Astrocyte (in vitro differentiated cells and primary cell): Measurements from ENCODE around the gene TMED10. TPM values are rescaled to one million over a fixed set of nuclear protein-coding genes. Genes with fewer than 3 reads are reported as not detected.
"Not testable (repeated sequence)": the region's sequence is repeated elsewhere in the genome, so short reads cannot be mapped to it uniquely, and the experiment has no call there.

Source experiments
- DNase-seq: peaks from one replicate; pipeline ENCODE4 v3.0.0-alpha.2; 2010; ENCODE audit warnings: low read depth
- FAIRE-seq: peaks from 2 replicates; lab custom pipeline; 2011; peaks lifted over from hg19 to GRCh38; lab: Jason Lieb, UNC
- H2AFZ ChIP-seq: 2 replicates; pipeline ENCODE4 v1.6.0; 2012; ENCODE audit warnings: low read depth, low read length, inconsistent platforms
- H3K27ac ChIP-seq: 2 replicates; pipeline ENCODE4 v1.5.1; 2011; ENCODE audit warnings: low read depth, low read length, inconsistent platforms
- H3K27me3 ChIP-seq: 2 replicates; pipeline ENCODE4 v1.6.0; 2011; ENCODE audit warnings: low read length, inconsistent platforms; ENCODE audit not compliant: insufficient read depth
- H3K36me3 ChIP-seq: 2 replicates; pipeline ENCODE4 v1.5.1; 2011; ENCODE audit warnings: low read length, inconsistent platforms; ENCODE audit not compliant: insufficient read depth
- H3K4me1 ChIP-seq: 2 replicates; pipeline ENCODE4 v1.5.1; 2011; ENCODE audit warnings: low read length, inconsistent platforms; ENCODE audit not compliant: insufficient read depth
- H3K4me2 ChIP-seq: 2 replicates; pipeline ENCODE4 v1.6.0; 2012; ENCODE audit warnings: low read length, inconsistent platforms
- H3K4me3 ChIP-seq: 2 replicates; pipeline ENCODE4 v1.5.1; 2011; ENCODE audit warnings: low read depth, mild to moderate bottlenecking, low read length, inconsistent platforms; ENCODE audit not compliant: insufficient read depth
- H3K79me2 ChIP-seq: 2 replicates; pipeline ENCODE4 v1.6.0; 2012; ENCODE audit warnings: mild to moderate bottlenecking, low read length, inconsistent platforms; ENCODE audit not compliant: insufficient read depth
- H3K9ac ChIP-seq: 2 replicates; pipeline ENCODE4 v1.6.0; 2012; ENCODE audit warnings: mild to moderate bottlenecking, low read length, inconsistent platforms
- H3K9me3 ChIP-seq: 2 replicates; pipeline ENCODE4 v1.5.1; 2012; ENCODE audit warnings: low read depth, mild to moderate bottlenecking, low read length, inconsistent platforms; ENCODE audit not compliant: insufficient read depth
- H4K20me1 ChIP-seq: 2 replicates; pipeline ENCODE4 v1.6.0; 2012; ENCODE audit warnings: low read length, inconsistent platforms; ENCODE audit not compliant: insufficient read depth
- H3K27ac Mint-ChIP-seq: one replicate; pipeline ENCODE4 v1.8.0; 2021; ENCODE audit warnings: mild to moderate bottlenecking, mixed read lengths; ENCODE audit not compliant: unreplicated experiment
- H3K27me3 Mint-ChIP-seq: one replicate; pipeline ENCODE4 v1.8.0; 2021; ENCODE audit warnings: low read depth, mixed read lengths; ENCODE audit not compliant: unreplicated experiment
- H3K36me3 Mint-ChIP-seq: one replicate; pipeline ENCODE4 v1.8.0; 2021; ENCODE audit warnings: low read depth, mixed read lengths; ENCODE audit not compliant: unreplicated experiment
- H3K4me1 Mint-ChIP-seq: one replicate; pipeline ENCODE4 v1.8.0; 2021; ENCODE audit warnings: low read depth, mixed read lengths; ENCODE audit not compliant: unreplicated experiment
- H3K4me3 Mint-ChIP-seq: one replicate; pipeline ENCODE4 v1.8.0; 2021; ENCODE audit warnings: mild to moderate bottlenecking, moderate library complexity, mixed read lengths; ENCODE audit not compliant: unreplicated experiment
- H3K9me3 Mint-ChIP-seq: one replicate; pipeline ENCODE4 v1.8.0; 2021; ENCODE audit warnings: mild to moderate bottlenecking, mixed read lengths; ENCODE audit not compliant: unreplicated experiment
- CTCF ChIP-seq: IDR thresholded peaks from 2 replicates; pipeline ENCODE4 v1.5.1; 2011; ENCODE audit warnings: low read depth, mild to moderate bottlenecking, inconsistent platforms, low read length, moderate library complexity; ENCODE audit not compliant: insufficient read depth
- EZH2 ChIP-seq: IDR thresholded peaks from 2 replicates; pipeline ENCODE4 v1.6.1; 2012; ENCODE audit warnings: mild to moderate bottlenecking, low read length, inconsistent platforms; ENCODE audit not compliant: insufficient read depth
- total RNA-seq: library from RNA; stranded (reverse); gene quantifications from 2 replicates; pipeline ENCODE4 v1.2.1, GENCODE V29; 2021

Gene TMED10
- total RNA-seq, 1 donor from 2014 or later: 331 TPM

GRCh38 chr14:75132382-75133086 lies 43.9 kb downstream of the TMED10 start:
- Histone ChIP-seq H3K4me2 (no peak overlapping the region), H3K79me2 (peaks cover 10% of the 10 kb centered on the region), H3K4me1 (no peaks in the 10 kb centered on the region), H3K27me3 (no peaks in the 10 kb centered on the region), H3K9ac (peak overlapping the region; percentile 42), H3K36me3 (peaks cover 20% of the 10 kb centered on the region), H3K9me3 (no peaks in the 10 kb centered on the region), H4K20me1 (peaks cover 15% of the 10 kb centered on the region), H3K4me3 (no peak overlapping the region), H3K27ac (no peak overlapping the region), H2AFZ (no peak overlapping the region)
- H3K4me3 Mint-ChIP-seq: peak overlapping the region; percentile 2
- no peak for TF ChIP-seq EZH2
- TF ChIP-seq CTCF: peak; percentile 84
- H3K27me3 Mint-ChIP-seq: no peaks in the 10 kb centered on the region
- peak; percentile 47 for FAIRE-seq
- H3K27ac Mint-ChIP-seq: no peak overlapping the region
- peaks cover 2% of the 10 kb centered on the region for H3K4me1 Mint-ChIP-seq
- H3K36me3 Mint-ChIP-seq: peaks cover 23% of the 10 kb centered on the region
- H3K9me3 Mint-ChIP-seq: no peaks in the 10 kb centered on the region
- DNase-seq: peak; percentile 22

- Mint-ChIP-seq H3K36me3 (peaks cover 9% of the 10 kb centered on the region), H3K4me1 (peaks cover 21% of the 10 kb centered on the region), H3K9me3 (no peaks in the 10 kb centered on the region), H3K4me3 (no peak overlapping the region), H3K27ac (peak overlapping the region; percentile 7), H3K27me3 (no peaks in the 10 kb centered on the region)
- Histone ChIP-seq H3K4me2 (no peak overlapping the region), H3K27me3 (no peaks in the 10 kb centered on the region), H3K9ac (no peak overlapping the region), H2AFZ (no peak overlapping the region), H4K20me1 (peaks cover 4% of the 10 kb centered on the region), H3K4me3 (no peak overlapping the region), H3K27ac (no peak overlapping the region), H3K4me1 (peaks cover 33% of the 10 kb centered on the region), H3K36me3 (peaks cover 5% of the 10 kb centered on the region), H3K9me3 (no peaks in the 10 kb centered on the region), H3K79me2 (peaks cover 23% of the 10 kb centered on the region)
- no peak for DNase-seq
- FAIRE-seq: no peak
- no peak for TF ChIP-seq EZH2
- TF ChIP-seq CTCF: no peak
Observed at GRCh38 chr14:75128596-75128990, 47.8 kb downstream of the TMED10 start.

GRCh38 chr14:75127903-75128595 lies 48.4 kb downstream of the TMED10 start:
- no peaks in the 10 kb centered on the region for H3K9me3 ChIP-seq
- no peaks in the 10 kb centered on the region for H3K27me3 ChIP-seq
- DNase-seq: no peak
- H3K4me1 ChIP-seq: peaks cover 33% of the 10 kb centered on the region
- H3K79me2 ChIP-seq: peaks cover 23% of the 10 kb centered on the region
- peaks cover 5% of the 10 kb centered on the region for H3K36me3 Mint-ChIP-seq
- H3K9me3 Mint-ChIP-seq: no peaks in the 10 kb centered on the region
- peaks cover 5% of the 10 kb centered on the region for H3K36me3 ChIP-seq
- H3K27ac Mint-ChIP-seq: peak overlapping the region; percentile 88
- no peak overlapping the region for H3K4me3 ChIP-seq
- H3K4me3 Mint-ChIP-seq: peak overlapping the region; percentile 91
- H2AFZ ChIP-seq: no peak overlapping the region
- peaks cover 4% of the 10 kb centered on the region for H4K20me1 ChIP-seq
- peaks cover 21% of the 10 kb centered on the region for H3K4me1 Mint-ChIP-seq
- H3K27me3 Mint-ChIP-seq: no peaks in the 10 kb centered on the region
- H3K9ac ChIP-seq: no peak overlapping the region
- TF ChIP-seq CTCF: no peak
- TF ChIP-seq EZH2: no peak
- H3K27ac ChIP-seq: no peak overlapping the region
- H3K4me2 ChIP-seq: peak overlapping the region; percentile 88
- no peak for FAIRE-seq

- Histone ChIP-seq H3K27ac (peak overlapping the region; percentile 93), H3K9ac (peak overlapping the region; percentile 94), H3K79me2 (peaks cover 23% of the 10 kb centered on the region), H2AFZ (peak overlapping the region; percentile 95), H3K4me2 (peak overlapping the region; percentile 88), H3K4me1 (peaks cover 33% of the 10 kb centered on the region), H3K4me3 (peak overlapping the region; percentile 80)
- H4K20me1 ChIP-seq, H3K36me3 ChIP-seq, H3K27me3 Mint-ChIP-seq, H3K27me3 ChIP-seq, H3K36me3 Mint-ChIP-seq, FAIRE-seq, DNase-seq, H3K9me3 Mint-ChIP-seq, H3K9me3 ChIP-seq: not testable (repeated sequence)
- Mint-ChIP-seq H3K4me3 (peak overlapping the region; percentile 91), H3K27ac (peak overlapping the region; percentile 88), H3K4me1 (peaks cover 21% of the 10 kb centered on the region)
Observed at GRCh38 chr14:75127474-75127820, 49.0 kb downstream of the TMED10 start.
